CD8-positive, alpha-beta memory T cell (primary cell): ENCODE results near the gene PCNX2. TPM values are rescaled to one million over a fixed set of nuclear protein-coding genes. Genes with fewer than 3 reads are reported as not detected.

ENCODE experiments used
- CTCF ChIA-PET: fragments of 350-600 bp; sonication (Branson Sonifier 250); formaldehyde crosslinking; loops from one replicate; lab custom pipeline; 2021; ENCODE audit warnings: antibody characterized with exemption; lab: Charles Lee
- POLR2A ChIA-PET: fragments of 350-600 bp; sonication (Branson Sonifier 250); formaldehyde crosslinking; loops from one replicate; lab custom pipeline; 2021; ENCODE audit warnings: antibody characterized with exemption; lab: Charles Lee
- DNase-seq, 5 donors: peaks; one replicate each; pipeline versions ENCODE4 v3.0.0 to v3.0.0-alpha.2; 2020 to 2022; ENCODE audit warnings: mixed read lengths in 1 of 5
- H3K27ac ChIP-seq: one replicate; pipeline ENCODE4 v1.7.0; 2013; ENCODE audit warnings: low read depth, mild to moderate bottlenecking, low read length, moderate library complexity
- H3K27me3 ChIP-seq: 2 replicates; pipeline ENCODE4 v1.7.0; 2013; ENCODE audit warnings: low read length, mild to moderate bottlenecking; ENCODE audit not compliant: insufficient read depth, poor library complexity, severe bottlenecking
- H3K36me3 ChIP-seq: 2 replicates; pipeline ENCODE4 v1.7.0; 2013; ENCODE audit warnings: mild to moderate bottlenecking, low read length, moderate library complexity; ENCODE audit not compliant: insufficient read depth
- H3K4me1 ChIP-seq: 2 replicates; pipeline ENCODE4 v1.7.0; 2013; ENCODE audit warnings: mild to moderate bottlenecking, low read length, moderate library complexity; ENCODE audit not compliant: insufficient read depth
- H3K4me3 ChIP-seq: 2 replicates; pipeline ENCODE4 v1.7.0; 2013; ENCODE audit warnings: mild to moderate bottlenecking, low read length
- H3K9me3 ChIP-seq: 2 replicates; pipeline ENCODE4 v1.7.0; 2013; ENCODE audit warnings: mild to moderate bottlenecking, low read length
- H3K27ac Mint-ChIP-seq, 8 donors: one replicate each; pipeline ENCODE4 v1.8.0; 2020 to 2021; ENCODE audit warnings: mixed read lengths in 8 of 8, mild to moderate bottlenecking in 6 of 8, inconsistent platforms in 3 of 8, moderate library complexity in 3 of 8
- H3K27me3 Mint-ChIP-seq, 2 donors: one replicate each; pipeline ENCODE4 v1.8.0; 2020 to 2021; ENCODE audit warnings: mixed read lengths in 2 of 2, mild to moderate bottlenecking in 1 of 2, moderate library complexity in 1 of 2
- H3K36me3 Mint-ChIP-seq, 3 donors: one replicate each; pipeline ENCODE4 v1.8.0; 2020 to 2021; ENCODE audit warnings: mixed read lengths in 3 of 3, inconsistent platforms in 1 of 3, mild to moderate bottlenecking in 1 of 3
- H3K4me1 Mint-ChIP-seq, 3 donors: one replicate each; pipeline ENCODE4 v1.8.0; 2020 to 2021; ENCODE audit warnings: mixed read lengths in 3 of 3, inconsistent platforms in 1 of 3, mild to moderate bottlenecking in 1 of 3
- H3K4me3 Mint-ChIP-seq, 7 donors: one replicate each; pipeline ENCODE4 v1.8.0; 2020 to 2021; ENCODE audit warnings: mixed read lengths in 7 of 7, mild to moderate bottlenecking in 6 of 7, moderate library complexity in 4 of 7, inconsistent platforms in 2 of 7
- H3K9me3 Mint-ChIP-seq, 5 donors: one replicate each; pipeline ENCODE4 v1.8.0; 2020 to 2022; ENCODE audit warnings: mixed read lengths in 5 of 5, mild to moderate bottlenecking in 3 of 5, moderate library complexity in 2 of 5, inconsistent platforms in 1 of 5
- polyA plus RNA-seq: library from polyadenylated mRNA; unstranded; fragments of 300-500 nt; fragmentation: Illumina TruSeq; gene quantifications from one replicate; pipeline ENCODE4 v1.2.3, GENCODE V29; 2021
- total RNA-seq, 2 experiments: library from RNA; stranded (reverse); gene quantifications; one replicate each; pipeline ENCODE4 v1.2.3, GENCODE V29; 2021

PCNX2 gene
- total and polyA plus RNA-seq, 3 experiments from 2014 or later: 11.7 to 27.3 (median 26.7) TPM

DNA sequence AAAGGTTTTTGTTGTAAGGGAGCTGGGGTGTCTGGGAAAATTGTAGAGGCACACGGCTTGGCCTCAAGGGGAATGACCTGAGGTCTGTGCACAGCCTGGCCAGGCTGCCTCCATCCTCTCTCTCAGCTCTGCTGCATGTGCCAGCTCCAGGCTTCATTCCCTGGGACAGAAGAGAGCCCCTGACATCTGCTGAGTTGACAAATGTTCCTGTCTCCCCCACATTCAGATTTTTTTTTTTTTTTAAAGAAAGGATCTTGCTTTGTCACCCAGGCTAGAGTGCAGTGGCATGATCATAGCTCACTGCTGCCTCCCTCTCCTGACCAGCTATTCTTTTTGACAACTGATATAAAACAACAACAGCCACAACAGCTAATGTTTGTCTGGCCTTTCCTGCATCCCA is 84.4 kb downstream of the PCNX2 start:
- CTCF ChIA-PET: no interaction called here
- no peaks in the 10 kb centered on the region for H3K9me3 ChIP-seq
- no peaks in the 10 kb centered on the region for H3K4me1 ChIP-seq
- no peaks in the 10 kb centered on the region for H3K36me3 ChIP-seq
- H3K27me3 Mint-ChIP-seq: no peaks in the 10 kb centered on the region
- peaks cover 7 to 72% (median 14%) of the 10 kb centered on the region in 3 donors for H3K36me3 Mint-ChIP-seq
- no peaks in the 10 kb centered on the region for H3K9me3 Mint-ChIP-seq
- POLR2A ChIA-PET: no interaction called here
- no peaks in the 10 kb centered on the region for H3K4me1 Mint-ChIP-seq
- no peak for DNase-seq
- no peak overlapping the region for H3K27ac Mint-ChIP-seq
- H3K4me3 Mint-ChIP-seq: no peak overlapping the region
- H3K27ac ChIP-seq: no peak overlapping the region
- no peak overlapping the region for H3K4me3 ChIP-seq
- H3K27me3 ChIP-seq: no peaks in the 10 kb centered on the region

GRCh38 chr1:233209481-233209880 is 86.0 kb downstream of the PCNX2 start:
- Mint-ChIP-seq H3K4me3 (no peak overlapping the region), H3K27me3 (no peaks in the 10 kb centered on the region), H3K36me3 (peaks cover 9 to 68% (median 21%) of the 10 kb centered on the region in 3 donors), H3K9me3 (no peaks in the 10 kb centered on the region), H3K4me1 (no peaks in the 10 kb centered on the region), H3K27ac (no peak overlapping the region)
- Histone ChIP-seq H3K27ac (no peak overlapping the region), H3K4me3 (no peak overlapping the region), H3K4me1 (no peaks in the 10 kb centered on the region), H3K36me3 (no peaks in the 10 kb centered on the region), H3K27me3 (no peaks in the 10 kb centered on the region), H3K9me3 (no peaks in the 10 kb centered on the region)
- ChIA-PET CTCF (no interaction called here), POLR2A (no interaction called here)
- no peak for DNase-seq

GRCh38 chr1:233208687-233209086 is 86.8 kb downstream of the PCNX2 start:
- H3K4me3 Mint-ChIP-seq: no peak overlapping the region
- H3K9me3 ChIP-seq: no peaks in the 10 kb centered on the region
- H3K27ac Mint-ChIP-seq: no peak overlapping the region
- H3K27me3 Mint-ChIP-seq: no peaks in the 10 kb centered on the region
- CTCF ChIA-PET: no interaction called here
- no peak overlapping the region for H3K27ac ChIP-seq
- H3K36me3 ChIP-seq: no peaks in the 10 kb centered on the region
- no peaks in the 10 kb centered on the region for H3K4me1 ChIP-seq
- H3K4me3 ChIP-seq: no peak overlapping the region
- peaks cover 10 to 73% (median 21%) of the 10 kb centered on the region in 3 donors for H3K36me3 Mint-ChIP-seq
- DNase-seq: no peak
- H3K4me1 Mint-ChIP-seq: no peaks in the 10 kb centered on the region
- H3K27me3 ChIP-seq: no peaks in the 10 kb centered on the region
- no peaks in the 10 kb centered on the region for H3K9me3 Mint-ChIP-seq
- POLR2A ChIA-PET: no interaction called here

DNA sequence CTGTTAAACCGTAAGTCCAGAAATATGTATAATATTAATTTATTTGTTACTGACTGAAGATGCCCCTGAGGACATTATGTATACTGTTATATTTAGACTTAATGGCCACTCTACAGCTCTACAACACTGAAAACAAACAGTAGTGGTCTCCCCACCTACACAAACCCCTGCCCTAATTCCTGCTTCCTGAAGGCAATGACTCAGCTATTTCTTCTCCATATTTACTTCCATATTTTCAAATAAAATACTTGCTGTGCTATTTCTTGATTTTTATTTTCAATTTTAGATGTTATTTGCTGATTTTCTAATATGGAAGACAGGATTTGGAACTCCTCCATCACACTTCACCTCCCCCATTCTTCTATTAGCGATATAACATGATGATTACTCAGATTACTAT is 97.6 kb downstream of the PCNX2 start:
- Histone ChIP-seq H3K36me3 (no peaks in the 10 kb centered on the region), H3K27me3 (no peaks in the 10 kb centered on the region), H3K4me1 (no peaks in the 10 kb centered on the region), H3K4me3 (no peak overlapping the region), H3K9me3 (no peaks in the 10 kb centered on the region), H3K27ac (no peak overlapping the region)
- DNase-seq: no peak
- ChIA-PET POLR2A (no interaction called here), CTCF (no interaction called here)
- Mint-ChIP-seq H3K4me1 (peaks cover 0 to 3% (median 0%) of the 10 kb centered on the region in 3 donors), H3K9me3 (peaks cover 2 to 10% (median 8%) of the 10 kb centered on the region in 5 donors), H3K36me3 (peaks cover 59 to 80% (median 66%) of the 10 kb centered on the region in 3 donors), H3K27me3 (no peaks in the 10 kb centered on the region), H3K27ac (no peak overlapping the region), H3K4me3 (no peak overlapping the region)

DNA sequence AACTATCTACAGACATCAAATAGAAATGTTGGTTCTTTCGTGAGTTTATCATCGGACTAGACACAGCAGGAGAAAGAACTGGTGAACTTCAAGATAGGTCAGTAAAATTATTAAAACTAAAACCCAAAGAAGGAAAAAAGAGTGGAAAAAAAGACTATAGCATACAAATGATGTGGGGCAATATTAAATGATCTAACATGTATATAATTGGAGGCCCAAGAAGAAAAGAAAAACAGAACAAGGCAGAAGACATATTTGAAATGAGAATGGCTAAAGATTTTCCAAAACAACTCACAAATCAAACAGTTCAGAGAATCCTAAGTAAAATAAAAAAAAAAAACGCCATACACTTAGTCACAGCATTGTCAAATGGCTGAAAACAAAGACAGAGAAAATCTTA is 101.8 kb downstream of the PCNX2 start:
- no peak overlapping the region for H3K4me3 ChIP-seq
- H3K27ac ChIP-seq: no peak overlapping the region
- DNase-seq: no peak
- H3K9me3 Mint-ChIP-seq: peaks cover 2 to 10% (median 8%) of the 10 kb centered on the region in 5 donors
- H3K27me3 ChIP-seq: no peaks in the 10 kb centered on the region
- H3K4me3 Mint-ChIP-seq: no peak overlapping the region
- H3K36me3 Mint-ChIP-seq: peaks cover 56 to 78% (median 62%) of the 10 kb centered on the region in 3 donors
- H3K36me3 ChIP-seq: no peaks in the 10 kb centered on the region
- H3K27ac Mint-ChIP-seq: no peak overlapping the region
- H3K4me1 Mint-ChIP-seq: peaks cover 0 to 3% (median 0%) of the 10 kb centered on the region in 3 donors
- H3K4me1 ChIP-seq: no peaks in the 10 kb centered on the region
- ChIA-PET POLR2A (no interaction called here), CTCF (no interaction called here)
- H3K9me3 ChIP-seq: no peaks in the 10 kb centered on the region
- no peaks in the 10 kb centered on the region for H3K27me3 Mint-ChIP-seq

DNA sequence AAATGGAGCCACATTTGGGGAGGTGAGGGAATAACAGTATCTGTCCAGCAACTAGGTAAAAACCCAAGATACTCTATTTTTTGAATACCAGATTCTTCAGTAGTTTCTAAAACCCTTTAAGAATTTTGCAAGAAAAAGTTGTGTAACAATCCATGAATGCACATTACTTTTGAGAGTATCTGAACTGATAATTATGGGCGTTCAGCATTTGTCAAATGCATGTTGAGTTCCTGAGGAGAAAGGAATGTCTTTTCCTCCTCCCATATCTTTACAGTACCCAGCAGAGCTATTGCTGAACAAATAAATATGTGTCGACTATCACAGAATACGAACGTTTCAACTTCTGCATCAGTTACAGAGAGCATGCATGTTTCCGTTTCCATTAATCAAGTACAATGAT is 104.5 kb downstream of the PCNX2 start:
- no peaks in the 10 kb centered on the region for H3K27me3 ChIP-seq
- Mint-ChIP-seq H3K4me3 (no peak overlapping the region), H3K9me3 (peaks cover 2 to 9% (median 6%) of the 10 kb centered on the region in 5 donors), H3K36me3 (peaks cover 39 to 67% (median 43%) of the 10 kb centered on the region in 3 donors), H3K27me3 (no peaks in the 10 kb centered on the region), H3K4me1 (no peaks in the 10 kb centered on the region), H3K27ac (no peak overlapping the region)
- no peak overlapping the region for H3K27ac ChIP-seq
- no peaks in the 10 kb centered on the region for H3K9me3 ChIP-seq
- no peaks in the 10 kb centered on the region for H3K4me1 ChIP-seq
- no peak overlapping the region for H3K4me3 ChIP-seq
- DNase-seq: no peak
- CTCF ChIA-PET: no interaction called here
- H3K36me3 ChIP-seq: no peaks in the 10 kb centered on the region
- POLR2A ChIA-PET: no interaction called here

DNA sequence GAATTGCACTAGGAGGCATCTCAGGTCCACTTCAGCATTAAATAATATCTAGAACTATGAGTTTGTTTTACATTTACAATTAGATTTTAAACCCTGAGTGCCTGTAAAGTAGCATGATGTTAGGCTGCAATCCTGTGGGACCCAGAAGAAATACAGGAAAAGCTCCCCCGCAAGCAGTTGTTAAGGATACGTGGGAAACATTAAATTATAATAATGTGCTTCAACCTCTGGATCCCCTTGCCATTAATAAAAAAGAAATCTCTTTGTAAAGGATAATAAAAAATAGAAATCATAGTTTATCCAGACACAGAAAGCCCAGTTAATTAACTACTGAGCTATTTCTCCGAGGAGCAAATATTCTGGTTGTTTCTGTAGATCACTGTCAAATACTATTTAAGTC is 106.0 kb downstream of the PCNX2 start:
- no peak for DNase-seq
- H3K36me3 ChIP-seq: no peaks in the 10 kb centered on the region
- no peaks in the 10 kb centered on the region for H3K4me1 ChIP-seq
- no peaks in the 10 kb centered on the region for H3K27me3 ChIP-seq
- no peaks in the 10 kb centered on the region for H3K9me3 ChIP-seq
- no peak overlapping the region for H3K4me3 ChIP-seq
- Mint-ChIP-seq H3K4me1 (no peaks in the 10 kb centered on the region), H3K9me3 (peaks cover 0 to 5% (median 1%) of the 10 kb centered on the region in 5 donors), H3K27me3 (no peaks in the 10 kb centered on the region), H3K4me3 (no peak overlapping the region), H3K27ac (no peak overlapping the region), H3K36me3 (peaks cover 30 to 67% (median 35%) of the 10 kb centered on the region in 3 donors)
- no peak overlapping the region for H3K27ac ChIP-seq
- ChIA-PET CTCF (no interaction called here), POLR2A (no interaction called here)

- no peak for DNase-seq
- no peak overlapping the region for H3K27ac Mint-ChIP-seq
Measured at GRCh38 chr1:233188061-233188460, 107.5 kb downstream of the PCNX2 start.

More at GRCh38 chr1:233188061-233188460, 107.5 kb downstream of the PCNX2 start:
- no peaks in the 10 kb centered on the region for H3K27me3 ChIP-seq
- no peak overlapping the region for H3K27ac ChIP-seq
- H3K9me3 ChIP-seq: no peaks in the 10 kb centered on the region
- Mint-ChIP-seq H3K27me3 (no peaks in the 10 kb centered on the region), H3K4me1 (no peaks in the 10 kb centered on the region), H3K4me3 (no peak overlapping the region), H3K9me3 (no peaks in the 10 kb centered on the region), H3K36me3 (peaks cover 16 to 67% (median 29%) of the 10 kb centered on the region in 3 donors)
- POLR2A ChIA-PET: no interaction called here
- H3K4me1 ChIP-seq: no peaks in the 10 kb centered on the region
- CTCF ChIA-PET: no interaction called here
- H3K4me3 ChIP-seq: no peak overlapping the region
- no peaks in the 10 kb centered on the region for H3K36me3 ChIP-seq
